GM23338 (cell line): ENCODE results near the gene RNF34. TPM values are rescaled to one million over a fixed set of nuclear protein-coding genes. Genes with fewer than 3 reads are reported as not detected.

Experiments
- CREB1 ChIP-seq: fragments of 250-450 bp; sonication (Bioruptor Pico); IDR thresholded peaks from 2 replicates; pipeline ENCODE4 v1.5.0; 2020; ENCODE audit warnings: low read depth, mild to moderate bottlenecking, moderate library complexity
- CTCF ChIP-seq, 2 experiments: fragments of 200-600 bp in 1 of 2; sonication (generic) in 1 of 2; conservative IDR thresholded peaks; 2 replicates each; pipeline versions ENCODE4 v1.5.1 to v1.6.1; 2016 to 2017; ENCODE audit warnings: antibody characterized with exemption in 2 of 2, low read depth in 2 of 2, mild to moderate bottlenecking in 2 of 2, moderate library complexity in 1 of 2
- EZH2 ChIP-seq: fragments of 200-600 bp; sonication (generic); IDR thresholded peaks from one replicate; pipeline ENCODE4 v1.8.0; 2017; ENCODE audit warnings: antibody characterized with exemption, mild to moderate bottlenecking, low read depth; ENCODE audit not compliant: unreplicated experiment
- NANOG ChIP-seq: IDR thresholded peaks from 2 replicates; pipeline ENCODE4 v1.6.1; 2016; ENCODE audit warnings: antibody characterized with exemption, borderline replicate concordance
- POLR2AphosphoS5 ChIP-seq: IDR thresholded peaks from 2 replicates; pipeline ENCODE4 v1.6.1; 2016; ENCODE audit warnings: antibody characterized with exemption, low read depth
- REST ChIP-seq: IDR thresholded peaks from one replicate; pipeline ENCODE4 v1.6.1; 2018; ENCODE audit warnings: antibody characterized with exemption; ENCODE audit not compliant: unreplicated experiment
- ZNF114 ChIP-seq: fragments of 250-450 bp; sonication (Bioruptor Pico); IDR thresholded peaks from 2 replicates; pipeline ENCODE4 v1.5.0; 2020; ENCODE audit warnings: mild to moderate bottlenecking, moderate library complexity
- ZNF331 ChIP-seq: fragments of 250-450 bp; sonication (Bioruptor Pico); IDR thresholded peaks from 2 replicates; pipeline ENCODE4 v1.5.0; 2020; ENCODE audit warnings: low read depth, mild to moderate bottlenecking, moderate library complexity
- ZNF462 ChIP-seq: fragments of 250-450 bp; sonication (Bioruptor Pico); IDR thresholded peaks from 2 replicates; pipeline ENCODE4 v1.5.0; 2020; ENCODE audit warnings: mild to moderate bottlenecking, moderate library complexity
- polyA plus RNA-seq: library from polyadenylated mRNA; unstranded; fragments of >200 nt; fragmentation: Nextera tagmentation; extraction: Ambion mirVana; gene quantifications from 2 replicates; pipeline ENCODE4 v1.2.1, GENCODE V29; 2016
- total RNA-seq: library from RNA; depleted of rRNA; stranded (reverse); fragments of >200 nt; shearing (Covaris generic); gene quantifications from 2 replicates; pipeline ENCODE4 v1.2.3, GENCODE V29; 2014

Gene RNF34
- total and polyA plus RNA-seq, 2 experiments from 2014 or later = 47.2 to 63.3 TPM

- TF ChIP-seq ZNF462 (no peak), ZNF331 (CRISPR knock-in tag) (no peak), EZH2 (no peak), REST (no peak), CTCF (conservative IDR thresholded peaks at IDR 0.05; ENCODE audit: low read depth in 2 of 2) (no peak), ZNF114 (CRISPR knock-in tag) (no peak), NANOG (no peak), CREB1 (CRISPR knock-in tag) (no peak), POLR2AphosphoS5 (no peak)
Measured at GRCh38 chr12:121376754-121377697, 22.9 kb upstream of the RNF34 start (continued).
